NCI-H69 (cell line): ENCODE measurements around the gene OR4K5.
"Not testable (repeated sequence)": the region's sequence is repeated elsewhere in the genome, so short reads cannot be mapped to it uniquely, and the experiment has no call there.

Source experiments
- DNase-seq: peaks from one replicate; lab custom pipeline; 2025; lab: John Stamatoyannopoulos, UW

The OR4K5 gene, protein sequence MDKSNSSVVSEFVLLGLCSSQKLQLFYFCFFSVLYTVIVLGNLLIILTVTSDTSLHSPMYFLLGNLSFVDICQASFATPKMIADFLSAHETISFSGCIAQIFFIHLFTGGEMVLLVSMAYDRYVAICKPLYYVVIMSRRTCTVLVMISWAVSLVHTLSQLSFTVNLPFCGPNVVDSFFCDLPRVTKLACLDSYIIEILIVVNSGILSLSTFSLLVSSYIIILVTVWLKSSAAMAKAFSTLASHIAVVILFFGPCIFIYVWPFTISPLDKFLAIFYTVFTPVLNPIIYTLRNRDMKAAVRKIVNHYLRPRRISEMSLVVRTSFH

DNA sequence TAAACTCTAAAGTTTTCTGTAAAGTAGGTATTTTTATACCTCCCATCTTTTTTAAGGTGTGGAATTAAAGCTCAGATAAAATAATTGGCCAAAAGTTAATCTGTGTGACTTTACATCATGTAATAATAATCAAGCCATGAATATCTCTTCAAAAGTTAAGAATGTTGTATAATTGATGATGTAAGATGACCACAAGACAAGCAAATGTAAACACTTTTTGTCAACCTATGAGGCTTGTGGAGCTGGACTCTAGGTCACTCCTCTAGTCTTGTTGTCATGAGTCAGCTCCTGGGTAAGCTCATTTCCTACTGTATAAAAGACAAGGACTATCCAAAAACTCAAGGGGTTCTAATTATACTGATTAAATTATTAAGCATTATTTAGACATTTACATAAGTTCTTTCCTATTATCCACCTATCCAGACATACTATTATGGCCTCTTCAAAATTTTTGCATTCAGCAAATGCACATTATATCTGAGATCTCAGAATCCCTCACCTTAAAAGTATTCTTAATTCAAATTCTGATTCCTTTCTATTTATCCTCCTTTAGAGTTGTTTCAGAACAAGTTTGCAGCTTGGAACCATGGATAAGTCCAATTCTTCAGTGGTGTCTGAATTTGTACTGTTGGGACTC lies at the start of gene OR4K5:
Gene OR4K5, plus strand, starts transcription at position 587 of the 637 bp plus-strand sequence. Its CDS starts 0 bp downstream, at position 587.
- no peak for DNase-seq

DNA sequence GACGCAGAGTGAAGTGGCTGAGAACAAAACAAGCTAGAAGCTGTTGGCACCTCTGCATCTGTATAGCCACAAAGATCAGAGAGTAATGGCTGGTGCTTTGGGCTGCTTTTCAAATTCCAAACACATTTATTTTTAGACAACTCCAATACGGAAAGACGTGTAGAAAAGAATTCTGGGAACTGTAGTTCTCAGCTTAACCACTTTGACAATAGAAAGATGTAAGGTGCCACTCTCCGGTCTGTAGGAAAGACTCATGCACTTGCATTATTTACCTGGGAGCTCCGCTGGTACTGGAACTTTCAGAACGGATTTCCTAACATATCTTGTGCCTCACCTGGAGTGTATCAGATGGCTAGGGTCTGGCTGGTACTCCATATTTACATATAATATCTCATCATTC lies 47.2 kb upstream of the OR4K5 start:
- DNase-seq, result no peak

DNA sequence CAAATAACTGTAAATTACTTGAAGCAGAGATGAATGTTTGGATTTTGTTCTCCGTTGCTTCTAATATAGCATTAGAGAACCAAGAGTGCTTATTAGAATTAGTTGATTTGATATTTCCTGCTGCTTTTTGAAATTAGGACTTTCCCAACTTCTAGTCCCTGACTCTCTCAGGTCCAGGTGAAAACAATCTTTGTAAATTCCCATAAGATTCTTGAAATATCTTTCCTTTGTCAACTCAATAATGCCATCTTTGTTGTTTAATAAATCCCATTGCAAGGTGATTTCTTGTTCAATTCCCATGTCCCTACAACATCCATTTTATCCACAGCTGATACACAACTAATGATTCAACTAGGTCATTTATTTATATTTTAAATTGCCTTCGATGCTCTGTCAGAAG lies 45.6 kb upstream of the OR4K5 start, which contains the start of gene OR4K2:
Gene OR4K2, plus strand, starts transcription at position 301 of the 400 bp plus-strand sequence. CDS start 1,126 bp downstream, outside the sequence.
- no peak for DNase-seq

DNA sequence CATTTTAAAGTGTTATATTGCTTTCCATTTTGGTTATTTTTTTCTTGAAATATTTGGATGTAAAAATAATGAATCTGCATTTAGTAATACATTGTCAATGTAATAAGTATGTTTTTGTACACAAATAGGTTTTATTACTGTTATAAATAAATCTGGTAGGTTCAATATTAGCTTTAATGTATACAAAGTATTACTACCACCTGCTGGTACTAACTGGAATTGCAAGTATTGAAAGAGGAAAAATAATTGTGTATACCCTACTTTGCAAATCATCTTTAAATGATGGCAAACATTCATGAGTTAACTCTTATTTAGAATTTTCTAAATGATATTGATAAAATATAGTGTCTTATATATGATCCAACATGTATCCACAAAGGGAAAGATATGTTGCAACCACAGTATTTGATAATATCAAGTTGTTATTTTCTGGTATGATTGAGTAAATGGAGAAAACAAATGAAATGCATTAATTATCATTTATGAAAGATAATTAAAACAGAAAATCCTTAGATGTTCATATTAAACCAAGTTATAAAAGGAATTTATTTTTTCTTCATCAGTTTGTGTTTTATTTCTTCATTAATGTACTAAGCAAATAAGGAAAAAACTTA lies 42.3 kb upstream of the OR4K5 start:
- peak; percentile 6 for DNase-seq

DNA sequence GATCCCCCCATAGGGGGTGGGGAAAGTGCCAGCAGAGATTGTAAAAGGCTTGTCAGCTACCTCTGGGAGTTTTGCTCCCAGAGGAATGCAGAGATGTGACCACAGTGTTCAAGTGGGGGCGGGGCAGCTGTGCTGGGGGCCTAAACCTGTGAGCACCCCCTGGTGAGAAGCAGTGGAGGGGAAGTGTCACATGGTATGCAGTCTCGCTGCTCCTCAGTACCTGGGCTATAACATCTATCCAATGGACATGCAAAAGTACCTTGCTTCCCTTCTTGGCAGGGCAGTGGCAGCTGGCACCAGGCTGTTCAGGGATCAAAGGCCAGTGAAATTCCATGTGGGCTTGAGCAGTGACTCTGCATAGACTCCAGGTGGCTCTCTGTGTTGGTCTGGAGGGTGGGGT lies 25.1 kb upstream of the OR4K5 start:
- no peak for DNase-seq

DNA sequence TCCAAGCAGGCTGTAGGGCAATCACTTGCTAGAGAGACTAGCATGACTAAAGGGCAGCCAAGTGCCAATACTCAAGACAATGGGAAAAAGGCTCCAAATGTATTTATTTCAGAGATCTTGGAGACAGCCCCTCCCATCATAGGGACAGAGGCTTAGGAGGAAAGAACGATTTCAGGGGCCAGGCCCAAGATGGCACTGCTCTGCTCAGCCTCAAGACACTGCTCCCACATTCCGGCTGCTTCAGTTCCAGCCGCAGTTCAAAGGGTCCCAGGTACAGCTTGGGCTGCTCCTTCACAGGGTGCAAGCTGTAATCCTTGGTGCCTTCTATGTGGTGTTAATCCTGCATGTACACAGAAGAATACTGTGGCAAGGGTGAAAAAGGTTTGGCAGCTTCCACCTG lies 19.4 kb upstream of the OR4K5 start:
- DNase-seq, result no peak

DNA sequence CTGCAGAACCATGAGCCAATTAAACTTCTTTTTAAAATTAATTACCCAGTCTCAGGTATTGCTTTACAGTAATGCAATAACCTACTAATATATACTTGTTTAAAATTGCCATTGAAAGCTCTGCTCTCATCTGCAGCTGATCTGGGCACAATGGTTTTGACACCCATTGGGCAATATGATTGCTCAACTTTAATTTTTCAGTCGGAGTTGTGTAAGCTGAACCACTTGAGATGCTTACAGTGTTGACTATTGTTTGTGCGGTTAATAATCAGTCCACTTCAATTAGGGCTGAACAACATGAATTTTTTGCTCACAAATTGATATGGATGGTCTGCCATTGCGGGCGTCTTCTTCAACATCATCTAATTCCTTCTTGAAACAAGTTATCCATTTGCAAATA lies 18.0 kb upstream of the OR4K5 start:
- no peak for DNase-seq

DNA sequence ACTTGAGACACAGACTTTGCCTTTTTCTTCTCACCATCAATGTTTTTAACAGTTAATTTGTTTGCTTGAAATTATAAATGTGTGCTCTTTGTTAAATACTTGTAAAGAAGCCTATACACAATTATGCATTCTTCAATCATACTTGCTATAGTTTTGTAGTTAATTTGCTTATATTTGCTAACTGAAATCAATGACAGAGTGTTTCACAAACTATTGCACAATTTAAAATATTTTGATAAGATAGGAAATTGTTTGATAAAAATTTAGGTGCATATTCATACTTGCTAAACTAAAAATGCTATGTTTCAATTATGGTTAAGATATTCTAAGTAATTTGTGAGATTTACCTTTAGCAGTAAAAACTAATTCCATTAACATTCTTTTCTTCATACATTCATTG lies 13.7 kb upstream of the OR4K5 start:
- no peak for DNase-seq

DNA sequence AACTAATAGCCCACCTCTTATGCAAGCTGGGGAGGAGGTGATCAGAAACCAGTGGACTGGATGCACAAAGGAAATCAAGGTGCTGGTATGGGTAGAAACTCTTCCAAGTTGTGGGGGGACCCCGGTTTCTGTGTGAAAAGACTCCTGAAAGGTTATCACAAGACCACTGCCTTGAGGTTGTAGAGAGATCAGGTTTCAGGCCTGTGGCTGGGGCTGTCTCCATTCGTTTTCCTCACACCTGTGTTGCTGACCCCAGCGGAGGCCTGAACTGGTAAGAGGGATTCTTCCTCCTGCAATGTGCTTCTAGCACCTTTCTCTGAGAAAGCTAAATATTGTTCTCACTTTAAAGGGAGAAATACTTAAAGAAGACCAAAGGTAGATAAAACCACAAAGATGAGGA lies 9.3 kb upstream of the OR4K5 start:
- DNase-seq, result no peak

DNA sequence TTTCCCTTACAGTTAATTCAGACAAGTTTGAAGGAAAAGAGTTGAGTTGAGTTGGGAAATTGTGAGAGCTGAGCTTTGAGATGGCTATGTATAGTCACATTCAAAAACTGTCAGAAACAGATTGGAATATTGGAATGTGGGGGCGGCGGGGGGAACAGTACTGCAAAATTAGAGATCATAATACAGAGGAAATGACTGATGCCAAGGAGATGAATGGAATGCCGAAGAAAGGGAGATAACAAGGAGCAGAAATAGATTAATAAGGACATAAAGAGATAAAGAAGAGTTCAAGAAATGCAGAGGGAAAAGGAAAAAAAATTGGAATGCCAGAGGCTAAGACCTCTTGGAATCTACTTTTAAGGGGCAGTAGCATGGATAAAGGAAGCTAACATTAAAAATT lies 3.2 kb upstream of the OR4K5 start:
- DNase-seq, result no peak

DNA sequence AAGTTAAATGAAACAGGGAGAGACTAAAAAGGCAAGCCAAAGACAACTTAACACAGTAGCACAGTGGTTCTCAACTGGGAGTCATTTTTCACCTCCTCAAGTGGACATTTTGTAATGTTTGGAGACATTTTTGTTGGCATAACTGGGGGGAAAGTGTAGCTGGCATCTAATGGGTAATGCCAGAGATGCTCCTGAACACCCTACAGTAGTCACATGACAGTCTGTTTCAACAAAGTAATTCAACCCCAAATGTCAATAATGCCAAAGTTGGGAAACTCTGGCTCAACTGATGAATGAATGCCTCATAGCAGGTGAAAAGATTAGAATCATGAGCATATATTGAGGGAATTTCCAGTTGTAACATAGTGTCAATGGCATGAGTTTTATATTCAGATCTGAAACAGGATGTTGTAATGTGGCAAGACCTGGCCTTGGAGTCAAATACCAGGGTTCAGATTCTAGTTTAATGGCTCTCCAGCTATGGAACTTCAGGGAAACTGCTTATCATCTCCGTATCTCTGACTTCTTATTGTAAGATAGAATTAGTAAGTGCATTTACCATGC lies 2.4 kb upstream of the OR4K5 start:
- no peak for DNase-seq

DNA sequence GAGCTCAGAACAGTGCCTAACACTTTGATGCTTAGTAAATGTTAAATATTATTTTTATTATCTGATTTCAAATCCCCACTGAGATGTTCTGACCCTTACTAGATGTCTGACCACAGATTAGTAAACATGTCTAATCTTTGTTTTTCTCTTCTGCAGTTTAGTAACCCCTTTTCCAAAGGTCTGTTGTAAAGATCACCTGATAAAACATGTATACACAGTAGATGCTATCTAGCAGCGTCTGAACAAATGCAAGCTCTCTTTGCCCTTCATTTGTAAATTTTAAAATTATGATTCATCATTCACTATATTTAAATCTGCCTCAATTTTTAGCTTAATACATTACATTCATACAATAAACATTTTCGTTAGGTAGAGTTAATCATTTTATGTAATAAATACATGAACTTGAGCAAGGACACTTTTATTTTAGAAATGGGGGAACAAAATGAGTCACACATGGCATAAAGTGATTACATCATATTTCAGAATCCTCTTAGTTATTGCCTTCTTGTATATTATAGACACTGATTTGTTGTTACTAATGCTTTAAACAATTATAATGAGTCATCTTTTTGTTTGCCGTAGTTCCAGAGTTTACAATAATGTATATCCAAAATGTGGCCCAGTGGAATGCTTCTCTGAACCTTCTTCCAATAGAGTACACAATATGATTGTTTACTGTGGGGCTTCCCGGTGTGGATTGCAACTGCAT lies 1.7 kb upstream of the OR4K5 start:
- DNase-seq, result no peak

DNA sequence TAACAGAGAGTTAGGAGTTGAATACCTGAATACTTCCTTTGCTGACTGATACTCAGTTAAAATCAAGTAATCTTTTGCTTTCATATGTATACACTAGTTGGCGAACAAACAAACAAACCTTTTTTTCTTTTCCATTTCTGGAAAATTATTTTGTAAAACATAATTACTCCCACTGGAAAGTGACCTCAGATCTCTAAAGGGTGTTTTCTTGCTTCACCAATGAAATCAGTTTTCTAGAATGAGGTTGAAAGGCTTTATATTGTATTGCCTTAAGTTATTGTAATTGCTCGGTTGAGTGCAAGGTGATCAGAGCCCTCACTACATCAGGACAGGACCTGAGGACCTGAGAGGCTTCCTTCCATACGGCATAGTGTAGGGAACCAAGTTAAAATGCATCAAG lies 10.2 kb downstream of the OR4K5 start, which contains the start of gene OR4K1:
Gene OR4K1, plus strand, starts transcription at position 301 of the 400 bp plus-strand sequence. CDS start 4,750 bp downstream, outside the sequence.
- DNase-seq, result no peak

DNA sequence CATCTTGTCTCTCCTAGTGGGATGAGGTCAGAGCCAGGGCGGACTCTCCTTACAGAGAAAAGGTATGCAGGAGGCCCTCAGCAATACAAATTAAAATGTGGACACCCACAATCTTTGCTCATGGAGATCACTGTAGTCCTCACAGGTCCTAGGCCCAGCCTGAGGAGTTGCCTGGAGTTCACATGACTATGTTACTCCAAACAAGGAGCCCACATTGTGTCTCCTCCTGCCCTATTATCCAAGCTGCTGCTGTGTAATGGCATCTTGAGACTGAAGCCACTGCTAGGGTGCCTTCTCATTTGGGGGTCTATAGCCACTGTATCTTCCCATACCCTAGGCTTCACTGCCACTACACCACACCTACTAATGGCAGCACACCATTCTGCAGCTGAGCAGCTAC lies 21.3 kb downstream of the OR4K5 start:
- no peak for DNase-seq

DNA sequence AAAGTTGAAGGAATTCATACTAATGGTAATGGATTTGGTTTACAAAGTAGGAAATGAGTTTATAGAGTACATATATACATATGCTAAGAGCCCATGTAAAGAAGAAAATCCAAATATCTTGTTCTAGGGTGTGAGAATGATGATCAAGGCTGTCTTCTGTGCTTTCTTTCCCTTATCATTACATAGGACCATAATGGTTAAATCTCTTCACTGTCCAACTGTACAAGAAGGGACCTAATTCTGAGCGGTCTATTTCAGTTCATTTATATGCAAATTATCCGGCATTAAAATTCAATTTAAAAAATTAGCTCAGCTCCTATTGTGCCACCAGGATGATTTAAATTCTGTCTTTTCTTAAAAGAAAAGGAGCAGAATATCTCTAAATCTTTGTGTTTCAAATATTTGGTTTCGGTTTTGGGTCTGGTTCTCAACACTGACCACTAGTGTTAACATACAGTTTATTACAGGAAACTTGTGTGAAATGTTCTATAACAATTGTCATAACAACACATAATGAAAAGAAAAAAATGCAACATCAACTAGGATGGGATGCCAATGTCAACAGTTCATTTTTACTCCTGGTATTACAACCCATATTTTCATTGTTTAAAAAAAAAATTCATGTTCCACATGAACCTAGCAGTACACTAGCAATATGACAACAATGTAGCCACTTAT lies 27.1 kb downstream of the OR4K5 start:
- no peak for DNase-seq

DNA sequence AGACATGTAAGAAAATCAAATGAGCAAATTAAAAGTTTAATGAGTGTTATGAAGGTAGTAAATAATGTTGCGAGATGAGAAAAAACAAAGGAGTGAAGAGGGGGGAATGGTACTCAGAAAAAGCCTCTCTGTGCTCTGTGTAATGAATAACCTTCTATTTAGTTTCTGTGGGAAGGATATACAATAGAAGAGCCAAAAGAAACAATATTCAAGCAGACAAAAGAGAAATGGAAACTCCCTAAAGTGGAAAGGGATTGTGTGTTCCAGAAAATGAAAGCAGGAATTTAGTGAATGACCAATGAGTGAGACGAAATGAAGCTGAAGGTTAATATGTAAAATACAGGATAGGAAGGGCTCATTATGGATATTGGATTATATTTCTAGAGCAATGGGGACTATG lies 28.8 kb downstream of the OR4K5 start:
- no peak for DNase-seq

DNA sequence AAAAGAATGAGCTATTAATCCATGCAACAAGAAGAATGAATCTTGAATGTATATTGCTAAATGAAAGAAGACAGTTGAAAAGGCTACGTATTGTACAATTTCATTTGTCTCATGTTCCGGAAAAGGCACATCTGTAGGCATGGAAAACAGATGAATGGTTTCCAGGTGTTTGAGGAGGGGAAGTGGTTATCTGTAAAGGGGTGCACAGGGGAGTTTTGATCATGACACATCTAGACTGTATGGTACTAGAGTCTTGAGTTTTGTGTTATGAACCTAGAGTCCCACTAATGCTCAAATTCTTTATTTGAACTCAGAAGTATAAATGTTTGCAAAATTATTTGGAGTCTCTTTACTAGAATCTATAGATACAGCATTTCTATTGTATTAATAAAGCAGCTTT lies 49.3 kb downstream of the OR4K5 start:
- DNase-seq, result not testable (repeated sequence)
